GM19035 (cell line): Measurements from ENCODE around the gene AQP5.

ENCODE experiments used
- ATAC-seq: cut with Tn5 transposase; IDR thresholded peaks from one replicate; pipeline ENCODE4 v1.9.1; 2021; ENCODE audit not compliant: unreplicated experiment

Gene AQP5

GRCh38 chr12:49961111-49961922 lies at the start of gene AQP5:
Gene AQP5 (plus strand): TSS chr12:49961872. CDS start chr12:49962018, 146 bp downstream.
- ATAC-seq: no peak

- ATAC-seq: no peak
These were observed 49.1 kb upstream of the AQP5 start for GRCh38 chr12:49912345-49913255.

- no peak for ATAC-seq
These were observed 45.3 kb upstream of the AQP5 start for GRCh38 chr12:49916129-49916919.

GRCh38 chr12:49917166-49917787 lies 44.4 kb upstream of the AQP5 start:
- ATAC-seq: no peak

- no peak for ATAC-seq
These were observed 43.9 kb upstream of the AQP5 start for GRCh38 chr12:49917788-49918173.

GRCh38 chr12:49920241-49920914 lies 41.3 kb upstream of the AQP5 start:
- ATAC-seq: no peak

GRCh38 chr12:49920915-49921286 lies 40.8 kb upstream of the AQP5 start:
- ATAC-seq: no peak

- ATAC-seq: no peak
These were observed 40.4 kb upstream of the AQP5 start for GRCh38 chr12:49921299-49921698.

GRCh38 chr12:49921936-49922335 lies 39.7 kb upstream of the AQP5 start:
- ATAC-seq: no peak

GRCh38 chr12:49922349-49923034 lies 39.2 kb upstream of the AQP5 start:
- no peak for ATAC-seq

GRCh38 chr12:49923035-49923644 lies 38.5 kb upstream of the AQP5 start:
- ATAC-seq: no peak

GRCh38 chr12:49923880-49924556 lies 37.7 kb upstream of the AQP5 start:
- ATAC-seq: no peak

GRCh38 chr12:49924628-49925246 lies 36.9 kb upstream of the AQP5 start:
- ATAC-seq: no peak

GRCh38 chr12:49925433-49926204 lies 36.1 kb upstream of the AQP5 start:
- no peak for ATAC-seq

- ATAC-seq: no peak
These were observed 33.2 kb upstream of the AQP5 start for GRCh38 chr12:49928471-49928870.

- ATAC-seq: no peak
These were observed 32.1 kb upstream of the AQP5 start for GRCh38 chr12:49929581-49929980.

- ATAC-seq: no peak
These were observed 31.0 kb upstream of the AQP5 start for GRCh38 chr12:49930515-49931288.
